Motor neuron (in vitro differentiated cells): ENCODE data around the gene ULK4. TPM values are rescaled to one million over a fixed set of nuclear protein-coding genes. Genes with fewer than 3 reads are reported as not detected.
"Not testable (repeated sequence)": the region's sequence is repeated elsewhere in the genome, so short reads cannot be mapped to it uniquely, and the experiment has no call there.

Source experiments
- ATAC-seq, 8 experiments: fragments of 200-7000 bp; cut with Tn5 transposase; replicated peaks in 6 of 8; 2 replicates each; pipeline ENCODE4 v1.8.0; 2021; ENCODE audit warnings: mild to moderate bottlenecking in 8 of 8, moderate library complexity in 8 of 8
- H3K27ac ChIP-seq, 2 donors: fragments of 250-450 bp; sonication (Bioruptor Pico); 2 replicates each; pipeline ENCODE4 v1.9.0; 2021; ENCODE audit warnings: antibody characterized with exemption in 2 of 2, mild to moderate bottlenecking in 2 of 2, moderate library complexity in 1 of 2
- H3K4me1 ChIP-seq, 2 donors: fragments of 250-450 bp; sonication (Bioruptor Pico); replicated peaks in 1 of 2; 2 replicates each; pipeline ENCODE4 v1.6.1; 2021; ENCODE audit warnings: antibody characterized with exemption in 2 of 2, mild to moderate bottlenecking in 2 of 2, moderate library complexity in 1 of 2
- H3K4me3 ChIP-seq, 5 donors: fragments of 250-450 bp; sonication (Bioruptor Pico); 2 replicates each; pipeline ENCODE4 v1.9.0; 2021; ENCODE audit warnings: antibody characterized with exemption in 5 of 5, mild to moderate bottlenecking in 5 of 5, moderate library complexity in 4 of 5
- WGBS, 10 experiments: fragments of 450-650 bp; shearing (Covaris generic); methylation state at CpG; one replicate each; pipeline ENCODE4 v1.0.0; 2022; 5-methylcytosine and 5-hydroxymethylcytosine counted together
- in situ Hi-C, 9 experiments: fragments of 400-800 bp; cut with MboI; loops; one replicate each; pipeline ENCODE4 v1.15.0; 2021; ENCODE audit warnings: low sequenced_read_pairs in 9 of 9, low pct_unique_long_range_greater_than_20kb in 2 of 9; ENCODE audit not compliant: unreplicated experiment in 9 of 9
- total RNA-seq, 8 experiments: library from RNA; unstranded; fragments of 300-600 nt; gene quantifications; 2 replicates each; pipeline versions ENCODE4 v1.2.3 to v1.2.4, GENCODE V29; 2022

ULK4 gene
- total RNA-seq, 8 experiments from 2014 or later = 4.3 to 21.7 (median 9.5) TPM

DNA sequence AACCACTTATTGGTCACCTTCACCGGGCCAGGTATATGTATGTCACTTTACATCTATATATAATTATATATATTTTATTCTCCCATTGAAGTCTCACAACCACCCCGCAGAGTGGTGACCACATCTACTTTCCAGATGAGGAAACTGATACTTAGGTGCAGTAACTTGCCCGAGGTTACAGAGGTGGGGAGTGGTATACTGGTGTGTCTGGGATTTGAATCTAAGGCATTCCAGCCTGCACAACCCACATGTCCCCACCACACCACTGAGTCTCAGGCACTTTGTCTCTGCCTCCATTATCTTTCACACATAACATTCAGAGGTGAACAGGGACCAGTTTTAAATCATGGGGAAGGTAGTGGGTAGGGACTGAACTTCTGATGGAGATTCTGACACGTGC, 501.2 kb downstream of the ULK4 start:
- in situ Hi-C loops = no loop called here
- ATAC-seq = no peak
- 43 to 100% (median 92%) methylated on average over 1 to 3 of the region's 4 CpGs; no CpG with 5 or more reads in 4 of the 10 experiments for WGBS, 10 experiments
- H3K4me1 ChIP-seq = peaks cover 0 to 4% of the 10 kb centered on the region in 2 donors
- H3K27ac ChIP-seq = no peak overlapping the region
- no peak overlapping the region for H3K4me3 ChIP-seq

DNA sequence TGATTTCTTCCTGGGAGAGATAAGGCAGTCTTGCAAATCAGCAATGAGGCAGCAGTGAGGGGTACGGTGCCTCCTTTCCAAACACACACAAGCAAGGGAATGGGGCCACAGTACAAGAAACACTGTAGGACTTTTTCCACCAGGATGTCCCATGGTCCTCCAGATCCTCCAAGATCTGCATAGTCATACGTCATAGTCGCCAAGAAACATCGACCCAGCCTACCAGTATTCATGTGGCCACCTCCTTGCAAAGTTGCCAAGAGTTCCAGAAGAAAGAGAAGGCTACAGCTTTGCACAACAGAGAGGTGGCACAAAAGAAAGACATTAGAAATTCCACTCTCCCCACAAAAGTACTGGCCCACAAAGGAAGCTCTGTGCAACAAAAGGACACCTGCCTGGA, 504.7 kb downstream of the ULK4 start:
- WGBS, 10 experiments = 20 to 56% (median 29%) methylated on average over 1 to 4 of the region's 4 CpGs; no CpG with 5 or more reads in 6 of the 10 experiments
- peaks cover 0 to 4% of the 10 kb centered on the region in 2 donors for H3K4me1 ChIP-seq
- peak in 2 of 8 experiments; percentile 72 to 83 for ATAC-seq
- H3K27ac ChIP-seq = no peak overlapping the region
- in situ Hi-C loops = no loop called here
- H3K4me3 ChIP-seq = no peak overlapping the region

DNA sequence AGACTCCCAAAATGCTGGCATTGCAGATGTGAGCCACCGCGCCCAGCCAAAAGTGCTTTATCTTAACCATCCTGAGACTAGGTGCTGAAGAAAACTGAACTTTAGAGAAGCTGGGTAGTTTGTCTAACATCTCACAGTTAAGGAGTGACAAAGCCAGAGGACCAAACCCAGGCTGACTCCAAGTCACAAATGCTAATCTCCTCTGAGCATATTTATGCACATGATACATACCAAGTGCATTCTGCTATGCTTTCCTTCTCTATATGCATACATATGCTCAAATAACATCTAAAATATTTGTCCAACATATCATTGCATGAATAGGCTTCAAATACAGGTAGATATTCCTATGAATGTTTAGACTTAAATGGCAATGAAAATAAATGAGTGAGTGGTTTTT, 505.7 kb downstream of the ULK4 start:
- ATAC-seq = peak in 3 of 8 experiments; percentile 85 to 95 (median 86)
- peaks cover 0 to 4% of the 10 kb centered on the region in 2 donors for H3K4me1 ChIP-seq
- no peak overlapping the region for H3K4me3 ChIP-seq
- 93 to 100% methylated on average over 2 of the region's 2 CpGs; no CpG with 5 or more reads in 8 of the 10 experiments for WGBS, 10 experiments
- in situ Hi-C loops = no loop called here
- no peak overlapping the region for H3K27ac ChIP-seq

DNA sequence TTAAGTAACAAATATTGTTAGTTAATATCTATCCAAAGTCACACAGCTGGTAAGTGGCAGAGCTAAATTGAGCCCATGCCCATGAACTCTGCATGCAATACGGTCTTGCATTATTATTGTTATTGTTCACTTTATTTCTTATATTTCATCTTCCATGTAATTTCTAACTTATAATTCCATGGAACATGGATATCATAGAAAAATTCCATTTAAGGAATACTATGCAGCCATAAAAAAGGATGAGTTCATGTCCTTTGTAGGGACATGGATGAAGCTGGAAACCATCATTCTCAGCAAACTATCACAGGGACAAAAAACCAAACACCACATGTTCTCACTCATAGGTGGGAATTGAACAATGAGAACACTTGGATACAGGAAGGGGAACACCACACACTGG, 508.3 kb downstream of the ULK4 start:
- ATAC-seq, H3K4me3 ChIP-seq, H3K4me1 ChIP-seq, in situ Hi-C loops, H3K27ac ChIP-seq: not testable (repeated sequence)
- WGBS, 10 experiments = 88 to 100% (median 100%) methylated on average over 1 of the region's 1 CpG; no CpG with 5 or more reads in 6 of the 10 experiments

DNA sequence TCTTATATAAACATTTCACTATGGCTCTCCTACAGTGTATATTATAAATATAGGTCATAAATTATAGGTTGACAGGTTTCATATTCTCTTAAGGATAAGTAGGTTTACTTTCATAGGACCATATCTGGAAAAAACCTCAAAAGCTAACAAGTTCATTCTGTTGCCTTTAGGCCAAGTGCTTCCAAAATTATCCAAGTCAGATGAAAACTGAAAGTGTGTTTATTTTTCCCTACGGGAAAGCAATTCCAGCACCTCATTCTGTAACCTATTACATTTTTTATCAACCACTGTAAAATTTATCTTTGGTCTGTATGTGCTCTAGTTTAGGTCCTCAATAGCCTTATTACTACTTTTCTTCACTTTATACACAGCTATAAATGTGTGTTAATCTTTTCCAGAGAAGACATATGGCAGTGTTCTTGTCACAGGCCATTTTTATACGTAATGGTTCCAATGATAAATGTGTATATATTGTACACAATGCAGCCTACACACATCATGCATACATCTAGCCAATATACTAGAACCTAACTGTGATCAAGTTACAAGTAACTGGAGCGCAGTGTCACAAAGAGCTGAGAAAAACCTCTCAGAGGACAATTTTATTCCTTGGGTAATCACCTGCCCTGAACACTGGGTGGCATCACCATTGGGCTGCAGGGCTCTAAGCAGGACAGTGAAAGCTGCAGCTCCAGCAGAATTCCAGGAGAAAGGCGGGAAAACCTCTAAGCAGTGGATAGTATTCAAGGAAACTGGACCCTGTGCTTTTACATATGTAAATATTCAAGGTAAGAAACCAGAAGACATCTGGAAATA, 511.3 kb downstream of the ULK4 start:
- in situ Hi-C loops = no loop called here
- Histone ChIP-seq H3K4me3 (no peak overlapping the region), H3K4me1 (no peaks in the 10 kb centered on the region), H3K27ac (no peak overlapping the region)
- WGBS, 10 experiments = 19 to 93% (median 68%) methylated on average over 2 to 4 of the region's 4 CpGs; no CpG with 5 or more reads in 2 of the 10 experiments
- peak in 3 of 8 experiments; percentile 54 to 97 (median 70) for ATAC-seq

DNA sequence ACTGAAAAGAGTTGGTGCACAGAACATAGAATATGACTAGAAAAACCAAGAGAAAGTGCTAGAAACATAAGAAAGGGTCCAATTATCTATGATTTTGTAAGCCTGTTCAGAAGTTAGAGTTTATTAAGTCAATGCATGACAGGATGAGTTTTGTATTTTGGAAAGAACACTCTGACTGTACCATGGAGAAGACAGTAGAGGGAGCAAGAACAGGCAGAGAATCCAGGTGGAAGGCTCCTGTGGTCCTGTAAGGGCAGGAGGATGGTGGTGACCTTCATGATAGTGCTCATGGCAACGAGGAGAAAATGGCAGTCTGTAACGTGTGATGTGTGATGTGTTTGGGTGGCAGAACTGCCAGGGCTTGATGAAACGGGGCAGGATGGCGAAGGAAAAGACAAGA, 513.5 kb downstream of the ULK4 start:
- WGBS, 10 experiments = 61 to 97% (median 80%) methylated on average over 1 to 4 of the region's 4 CpGs; no CpG with 5 or more reads in 1 of the 10 experiments
- no peak overlapping the region for H3K4me3 ChIP-seq
- in situ Hi-C loops = no loop called here
- no peak for ATAC-seq
- no peak overlapping the region for H3K27ac ChIP-seq
- H3K4me1 ChIP-seq = no peaks in the 10 kb centered on the region

DNA sequence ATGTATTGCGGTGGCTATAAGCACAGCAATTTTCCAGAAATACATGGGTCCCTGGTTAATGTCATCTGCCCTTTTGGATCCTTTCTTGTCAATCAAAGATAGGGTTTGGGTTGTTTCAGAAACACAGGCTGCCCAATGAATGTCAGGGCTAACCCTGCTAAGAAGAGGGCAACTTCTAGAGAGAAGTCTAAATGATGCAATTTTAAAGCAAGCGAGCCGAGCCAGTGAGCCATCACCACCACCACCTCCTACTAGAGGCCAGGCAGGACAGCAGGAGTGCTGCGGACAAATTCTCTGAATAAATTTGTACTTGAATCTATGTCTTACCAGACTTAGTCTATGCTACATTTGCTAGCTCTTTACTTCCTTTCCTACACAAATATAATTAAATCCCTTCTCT, 514.2 kb downstream of the ULK4 start:
- WGBS, 10 experiments = 90 to 100% (median 92%) methylated on average over 1 to 4 of the region's 4 CpGs; no CpG with 5 or more reads in 3 of the 10 experiments
- Histone ChIP-seq H3K4me1 (no peaks in the 10 kb centered on the region), H3K27ac (no peak overlapping the region), H3K4me3 (no peak overlapping the region)
- no peak for ATAC-seq
- in situ Hi-C loops = no loop called here

DNA sequence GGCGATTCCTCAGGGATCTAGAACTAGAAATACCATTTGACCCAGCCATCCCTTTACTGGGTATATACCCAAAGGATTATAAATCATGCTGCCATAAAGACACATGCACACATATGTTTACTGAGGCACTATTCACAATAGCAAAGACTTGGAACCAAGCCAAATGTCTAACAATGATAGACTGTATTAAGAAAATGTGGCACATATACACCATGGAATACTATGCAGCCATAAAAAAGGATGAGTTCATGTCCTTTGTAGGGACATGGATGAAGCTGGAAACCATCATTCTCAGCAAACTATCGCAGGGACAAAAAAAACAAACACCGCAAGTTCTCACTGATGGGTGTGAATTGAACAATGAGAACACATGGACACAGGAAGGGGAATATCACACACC, 515.6 kb downstream of the ULK4 start:
- ATAC-seq, H3K27ac ChIP-seq, H3K4me1 ChIP-seq, in situ Hi-C loops, H3K4me3 ChIP-seq: not testable (repeated sequence)
- no CpG with 5 or more reads among the region's 3 CpGs for WGBS, 10 experiments

DNA sequence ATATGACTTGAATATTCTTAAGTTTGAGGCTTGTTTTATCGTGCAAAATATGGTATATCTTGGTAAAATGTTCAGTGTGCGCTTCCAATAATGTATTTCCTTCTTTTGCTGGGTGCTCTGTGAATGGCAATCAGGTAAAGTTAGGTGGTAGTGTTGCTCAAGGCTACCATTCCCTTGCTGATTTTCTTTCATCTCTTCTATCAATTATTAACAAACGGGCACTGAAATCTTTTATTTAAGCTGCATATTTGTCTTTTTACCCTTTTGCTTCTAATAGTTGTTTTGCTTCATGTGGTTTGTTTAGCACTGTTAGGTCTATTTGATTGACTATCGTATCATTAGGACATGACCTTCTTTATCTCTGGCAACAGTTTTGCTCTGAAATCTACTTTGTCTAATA, 520.3 kb downstream of the ULK4 start:
- in situ Hi-C loops = no loop called here
- no peak overlapping the region for H3K4me3 ChIP-seq
- no peak for ATAC-seq
- no peak overlapping the region for H3K27ac ChIP-seq
- no peaks in the 10 kb centered on the region for H3K4me1 ChIP-seq
- 67 to 98% (median 92%) methylated on average over 2 to 4 of the region's 4 CpGs for WGBS, 10 experiments

DNA sequence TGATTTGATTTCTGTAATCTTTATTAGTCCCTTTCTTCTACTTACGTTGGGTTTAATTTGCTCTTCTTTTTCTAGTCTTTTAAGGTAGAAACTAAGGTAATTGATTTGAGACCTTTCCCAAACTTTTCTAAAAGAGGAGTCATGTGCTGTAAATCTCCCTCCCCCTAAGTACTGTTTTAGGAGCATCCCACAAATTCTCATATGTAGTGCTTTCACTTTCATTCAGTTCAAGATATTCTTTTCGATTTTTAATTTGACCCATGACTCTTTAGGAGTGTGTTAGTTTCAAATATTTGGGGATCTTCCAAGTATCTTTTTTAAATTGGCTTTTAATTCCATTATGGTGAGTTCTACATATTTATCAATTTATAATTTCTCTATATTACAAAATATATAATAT, 520.8 kb downstream of the ULK4 start:
- Histone ChIP-seq H3K4me1 (no peaks in the 10 kb centered on the region), H3K4me3 (no peak overlapping the region), H3K27ac (no peak overlapping the region)
- no peak for ATAC-seq
- WGBS, 10 experiments = 66 to 100% (median 95%) methylated on average over 1 to 2 of the region's 2 CpGs
- in situ Hi-C loops = no loop called here

DNA sequence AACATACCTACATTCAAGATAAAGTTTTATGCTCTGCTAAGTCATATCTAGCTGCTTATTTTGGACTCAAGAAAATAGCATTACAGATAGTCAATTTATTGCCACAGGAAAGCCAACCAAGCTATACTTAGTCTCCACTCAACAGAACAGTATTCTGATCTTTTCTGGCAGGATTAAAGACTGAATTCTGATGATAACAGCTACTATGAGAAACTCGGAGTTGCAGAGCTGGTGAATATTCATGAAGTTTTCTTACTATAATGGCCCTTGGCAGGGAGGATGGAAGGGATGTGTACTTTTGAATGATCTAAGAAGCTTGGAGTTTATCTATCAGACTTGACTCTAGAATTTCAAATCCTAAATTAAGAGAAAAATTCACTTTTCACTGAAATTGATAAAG, 524.9 kb downstream of the ULK4 start:
- Histone ChIP-seq H3K4me1 (no peaks in the 10 kb centered on the region), H3K27ac (no peak overlapping the region), H3K4me3 (no peak overlapping the region)
- ATAC-seq = peak in 3 of 8 experiments; percentile 23 to 75 (median 29)
- WGBS, 10 experiments = 0 to 58% (median 13%) methylated on average over 1 of the region's 1 CpG; no CpG with 5 or more reads in 1 of the 10 experiments
- in situ Hi-C loops = no loop called here

DNA sequence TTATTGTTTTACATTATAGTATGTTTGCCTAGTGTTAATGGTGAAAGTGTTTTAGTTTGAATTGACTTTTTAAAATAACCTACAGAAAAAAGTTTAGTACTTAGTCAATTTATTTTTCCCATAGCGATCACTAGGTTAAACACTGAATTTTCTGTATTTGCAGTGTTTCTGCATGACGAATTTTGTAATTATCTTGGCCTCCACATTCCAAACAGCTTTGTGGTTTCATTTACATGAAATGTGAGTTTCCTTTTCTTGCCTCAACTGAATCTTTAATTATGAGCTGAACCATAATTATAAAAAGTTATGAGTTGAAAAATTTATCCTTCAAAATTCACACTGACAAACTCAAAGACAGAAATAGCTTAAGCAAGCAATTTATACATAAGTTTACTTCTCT, 527.1 kb downstream of the ULK4 start:
- in situ Hi-C loops = no loop called here
- peak in 1 of 8 experiments; percentile 39 for ATAC-seq
- 13 to 100% (median 74%) methylated on average over 1 to 2 of the region's 2 CpGs for WGBS, 10 experiments
- H3K4me3 ChIP-seq = no peak overlapping the region
- H3K4me1 ChIP-seq = no peaks in the 10 kb centered on the region
- H3K27ac ChIP-seq = no peak overlapping the region

DNA sequence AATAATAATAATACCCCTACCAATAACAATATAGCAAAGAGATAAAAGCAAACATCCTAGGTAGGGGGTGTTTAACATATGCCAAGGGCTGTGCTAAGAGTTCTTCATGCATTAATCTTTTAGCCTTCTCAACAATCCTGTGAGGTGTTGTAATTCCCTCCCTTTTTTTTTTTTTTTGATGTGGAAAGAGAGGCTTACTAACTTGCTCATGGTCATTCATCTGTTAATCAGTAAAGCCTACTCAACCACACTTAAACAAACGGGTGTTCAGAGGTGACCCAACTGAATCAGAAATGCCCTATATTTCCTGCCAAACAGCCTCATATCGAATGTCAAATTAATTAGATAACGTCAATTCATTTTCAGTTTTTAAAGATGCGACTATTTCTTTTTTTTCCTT, 530.5 kb downstream of the ULK4 start:
- in situ Hi-C loops = no loop called here
- 72 to 97% (median 82%) methylated on average over 2 to 4 of the region's 4 CpGs; no CpG with 5 or more reads in 2 of the 10 experiments for WGBS, 10 experiments
- no peak for ATAC-seq
- no peaks in the 10 kb centered on the region for H3K4me1 ChIP-seq
- H3K27ac ChIP-seq = no peak overlapping the region
- no peak overlapping the region for H3K4me3 ChIP-seq

DNA sequence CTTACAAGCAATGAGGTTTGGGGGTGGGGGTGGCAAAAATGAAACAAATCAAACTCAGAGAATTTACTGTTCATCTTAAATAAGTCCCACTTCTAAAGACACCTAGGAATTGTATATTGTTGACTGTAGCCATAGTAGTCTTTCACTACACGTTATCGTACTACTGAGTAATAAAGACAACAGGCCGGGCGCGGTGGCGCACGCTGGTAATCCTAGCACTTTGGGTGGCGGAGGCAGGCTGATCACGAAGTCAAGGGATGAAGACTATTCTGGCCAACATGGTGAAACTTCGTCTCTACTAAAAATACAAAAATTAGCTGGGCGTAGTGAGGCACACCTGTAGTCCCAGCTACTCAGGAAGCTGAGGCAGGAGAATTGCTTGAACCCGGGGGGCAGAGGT, 531.0 kb downstream of the ULK4 start:
- in situ Hi-C loops = no loop called here
- ATAC-seq = no peak
- no peak overlapping the region for H3K27ac ChIP-seq
- no peaks in the 10 kb centered on the region for H3K4me1 ChIP-seq
- 83 to 100% (median 96%) methylated on average over 1 to 11 of the region's 12 CpGs; no CpG with 5 or more reads in 1 of the 10 experiments for WGBS, 10 experiments
- no peak overlapping the region for H3K4me3 ChIP-seq
